C4-2B (cell line): ENCODE results near the gene KRT7.

Experiments
- ZFX ChIP-seq: fragments of 450-650 bp; IDR thresholded peaks from 2 replicates; pipeline ENCODE4 v1.6.1; 2017
- TF ChIP-seq, protein P1 (sequence below): fragments of 450-650 bp; conservative IDR thresholded peaks from 2 replicates; pipeline ENCODE4 v1.5.1; 2017; ENCODE audit warnings: mild to moderate bottlenecking

DNA sequence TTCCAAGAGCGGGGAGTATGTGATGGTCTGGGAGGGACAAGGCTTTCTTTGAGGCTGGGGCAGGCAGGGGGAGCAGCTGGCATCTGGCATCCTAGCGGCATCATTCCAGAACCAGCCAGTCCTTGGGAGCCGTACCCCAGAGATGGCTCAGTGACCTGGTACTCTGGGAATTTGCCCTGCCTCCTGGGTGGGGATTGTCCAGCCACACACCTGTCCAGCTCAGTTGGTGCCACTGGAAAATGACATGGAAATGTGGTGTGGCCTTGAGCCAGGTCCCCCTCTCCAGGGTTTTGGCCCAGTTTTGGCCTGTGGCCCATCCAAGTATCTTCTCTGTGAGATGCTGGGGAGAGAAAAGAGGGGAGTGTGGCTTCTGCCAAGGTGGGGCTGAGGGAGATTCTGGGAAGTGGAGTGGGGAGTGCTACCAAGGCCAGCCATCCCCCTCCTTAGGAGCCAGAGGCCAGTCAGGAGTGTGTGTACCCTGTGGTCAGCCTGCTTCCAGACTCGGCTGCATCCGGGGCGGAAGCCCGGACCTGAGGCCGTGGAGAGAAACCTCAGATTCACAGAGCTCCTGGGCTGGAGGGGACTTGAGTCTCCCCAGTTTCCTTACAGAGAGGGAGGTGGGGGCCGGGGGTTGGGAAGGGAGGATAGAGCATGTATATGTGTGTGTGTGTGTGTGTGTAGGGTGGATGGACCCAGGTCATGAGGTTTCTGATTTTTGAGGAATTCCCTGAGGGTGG, 26.6 kb upstream of the KRT7 start:
- TF ChIP-seq, protein P1, sequence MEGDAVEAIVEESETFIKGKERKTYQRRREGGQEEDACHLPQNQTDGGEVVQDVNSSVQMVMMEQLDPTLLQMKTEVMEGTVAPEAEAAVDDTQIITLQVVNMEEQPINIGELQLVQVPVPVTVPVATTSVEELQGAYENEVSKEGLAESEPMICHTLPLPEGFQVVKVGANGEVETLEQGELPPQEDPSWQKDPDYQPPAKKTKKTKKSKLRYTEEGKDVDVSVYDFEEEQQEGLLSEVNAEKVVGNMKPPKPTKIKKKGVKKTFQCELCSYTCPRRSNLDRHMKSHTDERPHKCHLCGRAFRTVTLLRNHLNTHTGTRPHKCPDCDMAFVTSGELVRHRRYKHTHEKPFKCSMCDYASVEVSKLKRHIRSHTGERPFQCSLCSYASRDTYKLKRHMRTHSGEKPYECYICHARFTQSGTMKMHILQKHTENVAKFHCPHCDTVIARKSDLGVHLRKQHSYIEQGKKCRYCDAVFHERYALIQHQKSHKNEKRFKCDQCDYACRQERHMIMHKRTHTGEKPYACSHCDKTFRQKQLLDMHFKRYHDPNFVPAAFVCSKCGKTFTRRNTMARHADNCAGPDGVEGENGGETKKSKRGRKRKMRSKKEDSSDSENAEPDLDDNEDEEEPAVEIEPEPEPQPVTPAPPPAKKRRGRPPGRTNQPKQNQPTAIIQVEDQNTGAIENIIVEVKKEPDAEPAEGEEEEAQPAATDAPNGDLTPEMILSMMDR = no peak
- TF ChIP-seq ZFX = no peak
